ENCODE data around the gene SDHD. TPM values are rescaled to one million over a fixed set of nuclear protein-coding genes. Genes with fewer than 3 reads are reported as not detected.

The SDHD gene
- total and polyA plus RNA-seq, 9 of the 15 experiments (the other 6 are each of a cell fraction or from before 2014, with no cell fraction given) = 150 to 1,225 (median 215) TPM

DNA sequence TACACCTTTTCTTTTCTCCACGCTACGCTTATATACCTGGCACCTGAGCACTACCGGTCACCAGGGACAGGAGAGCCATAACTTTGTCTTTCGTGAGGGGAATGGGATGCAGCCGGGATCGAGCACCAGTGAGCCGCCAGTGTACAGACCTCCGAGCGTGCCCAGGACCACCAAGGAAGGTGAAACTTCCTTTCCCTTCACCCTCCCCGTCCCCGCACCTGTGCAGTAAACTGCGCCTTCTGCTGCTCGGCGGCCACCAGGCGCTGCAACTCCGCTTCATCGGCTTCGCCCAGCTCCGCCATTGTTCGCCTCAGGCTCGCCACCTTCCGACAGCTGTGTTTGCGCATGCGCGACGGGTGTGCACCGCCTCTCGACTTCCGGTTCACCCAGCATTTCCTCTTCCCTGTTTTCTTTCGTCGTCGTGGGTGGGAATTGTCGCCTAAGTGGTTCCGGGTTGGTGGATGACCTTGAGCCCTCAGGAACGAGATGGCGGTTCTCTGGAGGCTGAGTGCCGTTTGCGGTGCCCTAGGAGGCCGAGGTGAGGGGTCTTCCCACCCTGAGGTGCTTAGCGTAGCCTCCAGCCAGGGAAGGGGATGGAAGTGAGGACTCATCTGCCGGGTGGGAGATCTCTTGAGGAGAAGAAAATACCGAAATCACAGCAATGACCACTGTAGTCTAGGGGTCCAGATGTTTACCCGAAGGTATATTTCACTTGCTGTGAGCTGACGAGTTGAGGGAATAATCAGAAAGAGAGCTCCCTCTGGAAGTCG, at the start of gene SDHD, which contains the start of gene TIMM8B (continued):
- no peak for TF ChIP-seq NFE2 (IDR thresholded peaks at IDR 0.05; ENCODE audit: low read depth)
- TF ChIP-seq ZKSCAN3 (CRISPR knock-in tag; IDR thresholded peaks at IDR 0.05) = no peak
- TF ChIP-seq, protein P1, sequence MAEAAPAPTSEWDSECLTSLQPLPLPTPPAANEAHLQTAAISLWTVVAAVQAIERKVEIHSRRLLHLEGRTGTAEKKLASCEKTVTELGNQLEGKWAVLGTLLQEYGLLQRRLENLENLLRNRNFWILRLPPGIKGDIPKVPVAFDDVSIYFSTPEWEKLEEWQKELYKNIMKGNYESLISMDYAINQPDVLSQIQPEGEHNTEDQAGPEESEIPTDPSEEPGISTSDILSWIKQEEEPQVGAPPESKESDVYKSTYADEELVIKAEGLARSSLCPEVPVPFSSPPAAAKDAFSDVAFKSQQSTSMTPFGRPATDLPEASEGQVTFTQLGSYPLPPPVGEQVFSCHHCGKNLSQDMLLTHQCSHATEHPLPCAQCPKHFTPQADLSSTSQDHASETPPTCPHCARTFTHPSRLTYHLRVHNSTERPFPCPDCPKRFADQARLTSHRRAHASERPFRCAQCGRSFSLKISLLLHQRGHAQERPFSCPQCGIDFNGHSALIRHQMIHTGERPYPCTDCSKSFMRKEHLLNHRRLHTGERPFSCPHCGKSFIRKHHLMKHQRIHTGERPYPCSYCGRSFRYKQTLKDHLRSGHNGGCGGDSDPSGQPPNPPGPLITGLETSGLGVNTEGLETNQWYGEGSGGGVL (CRISPR knock-in tag; IDR thresholded peaks at IDR 0.05) = no peak
- no peak; the same call in 1 of the 2 replicates for TF ChIP-seq TRIM28 (IDR thresholded peaks at IDR 0.05)
- TF ChIP-seq CHD4 (IDR thresholded peaks at IDR 0.05; ENCODE audit: insufficient read depth, insufficient replicate concordance, low read depth, low read length, poor library complexity, severe bottlenecking) = no peak
- TF ChIP-seq, protein P2, sequence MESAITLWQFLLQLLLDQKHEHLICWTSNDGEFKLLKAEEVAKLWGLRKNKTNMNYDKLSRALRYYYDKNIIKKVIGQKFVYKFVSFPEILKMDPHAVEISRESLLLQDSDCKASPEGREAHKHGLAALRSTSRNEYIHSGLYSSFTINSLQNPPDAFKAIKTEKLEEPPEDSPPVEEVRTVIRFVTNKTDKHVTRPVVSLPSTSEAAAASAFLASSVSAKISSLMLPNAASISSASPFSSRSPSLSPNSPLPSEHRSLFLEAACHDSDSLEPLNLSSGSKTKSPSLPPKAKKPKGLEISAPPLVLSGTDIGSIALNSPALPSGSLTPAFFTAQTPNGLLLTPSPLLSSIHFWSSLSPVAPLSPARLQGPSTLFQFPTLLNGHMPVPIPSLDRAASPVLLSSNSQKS (CRISPR knock-in tag; IDR thresholded peaks at IDR 0.05) = no peak
- no peak for TF ChIP-seq SMARCC2 (IDR thresholded peaks at IDR 0.05; ENCODE audit: low read depth)
- no peak for TF ChIP-seq IFI16 (CRISPR knock-in tag; IDR thresholded peaks at IDR 0.05)
- TF ChIP-seq, protein P3, sequence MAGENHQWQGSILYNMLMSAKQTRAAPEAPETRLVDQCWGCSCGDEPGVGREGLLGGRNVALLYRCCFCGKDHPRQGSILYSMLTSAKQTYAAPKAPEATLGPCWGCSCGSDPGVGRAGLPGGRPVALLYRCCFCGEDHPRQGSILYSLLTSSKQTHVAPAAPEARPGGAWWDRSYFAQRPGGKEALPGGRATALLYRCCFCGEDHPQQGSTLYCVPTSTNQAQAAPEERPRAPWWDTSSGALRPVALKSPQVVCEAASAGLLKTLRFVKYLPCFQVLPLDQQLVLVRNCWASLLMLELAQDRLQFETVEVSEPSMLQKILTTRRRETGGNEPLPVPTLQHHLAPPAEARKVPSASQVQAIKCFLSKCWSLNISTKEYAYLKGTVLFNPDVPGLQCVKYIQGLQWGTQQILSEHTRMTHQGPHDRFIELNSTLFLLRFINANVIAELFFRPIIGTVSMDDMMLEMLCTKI (IDR thresholded peaks at IDR 0.05; ENCODE audit: partially characterized antibody) = no peak
- no peak for TF ChIP-seq PRMT5 (CRISPR knock-in tag; IDR thresholded peaks at IDR 0.05)
- peak in 1 of 2 experiments; percentile 43; a peak in 1 of 4 replicates for TF ChIP-seq CSDE1 (IDR thresholded peaks at IDR 0.05)
- TF ChIP-seq NCOA2 (IDR thresholded peaks at IDR 0.05; ENCODE audit: partially characterized antibody in 2 of 2) = no peak
- no peak for TF ChIP-seq TCFL5 (CRISPR knock-in tag; conservative IDR thresholded peaks at IDR 0.05)
- peak; percentile 94 for TF ChIP-seq TAF1 (IDR thresholded peaks at IDR 0.05; ENCODE audit: control insufficient read depth, extremely low read depth, insufficient read depth, low read length, severe bottlenecking)
- TF ChIP-seq, protein P4, sequence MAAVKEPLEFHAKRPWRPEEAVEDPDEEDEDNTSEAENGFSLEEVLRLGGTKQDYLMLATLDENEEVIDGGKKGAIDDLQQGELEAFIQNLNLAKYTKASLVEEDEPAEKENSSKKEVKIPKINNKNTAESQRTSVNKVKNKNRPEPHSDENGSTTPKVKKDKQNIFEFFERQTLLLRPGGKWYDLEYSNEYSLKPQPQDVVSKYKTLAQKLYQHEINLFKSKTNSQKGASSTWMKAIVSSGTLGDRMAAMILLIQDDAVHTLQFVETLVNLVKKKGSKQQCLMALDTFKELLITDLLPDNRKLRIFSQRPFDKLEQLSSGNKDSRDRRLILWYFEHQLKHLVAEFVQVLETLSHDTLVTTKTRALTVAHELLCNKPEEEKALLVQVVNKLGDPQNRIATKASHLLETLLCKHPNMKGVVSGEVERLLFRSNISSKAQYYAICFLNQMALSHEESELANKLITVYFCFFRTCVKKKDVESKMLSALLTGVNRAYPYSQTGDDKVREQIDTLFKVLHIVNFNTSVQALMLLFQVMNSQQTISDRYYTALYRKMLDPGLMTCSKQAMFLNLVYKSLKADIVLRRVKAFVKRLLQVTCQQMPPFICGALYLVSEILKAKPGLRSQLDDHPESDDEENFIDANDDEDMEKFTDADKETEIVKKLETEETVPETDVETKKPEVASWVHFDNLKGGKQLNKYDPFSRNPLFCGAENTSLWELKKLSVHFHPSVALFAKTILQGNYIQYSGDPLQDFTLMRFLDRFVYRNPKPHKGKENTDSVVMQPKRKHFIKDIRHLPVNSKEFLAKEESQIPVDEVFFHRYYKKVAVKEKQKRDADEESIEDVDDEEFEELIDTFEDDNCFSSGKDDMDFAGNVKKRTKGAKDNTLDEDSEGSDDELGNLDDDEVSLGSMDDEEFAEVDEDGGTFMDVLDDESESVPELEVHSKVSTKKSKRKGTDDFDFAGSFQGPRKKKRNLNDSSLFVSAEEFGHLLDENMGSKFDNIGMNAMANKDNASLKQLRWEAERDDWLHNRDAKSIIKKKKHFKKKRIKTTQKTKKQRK (IDR thresholded peaks at IDR 0.05; ENCODE audit: borderline replicate concordance, low read depth, low read length) = no peak
- TF ChIP-seq SREBF1 (IDR thresholded peaks at IDR 0.05; ENCODE audit: borderline replicate concordance, low read depth, low read length) = no peak
- TF ChIP-seq ILK (tag; IDR thresholded peaks at IDR 0.05; ENCODE audit: borderline replicate concordance, low read depth) = no peak

All from K562 (cell line).